HG02678 (cell line): ENCODE measurements around the gene GALK2.

Source experiments
- ATAC-seq: cut with Tn5 transposase; IDR thresholded peaks from one replicate; pipeline ENCODE4 v1.9.1; 2021; ENCODE audit warnings: mild to moderate bottlenecking, moderate library complexity; ENCODE audit not compliant: unreplicated experiment

GALK2 gene

DNA sequence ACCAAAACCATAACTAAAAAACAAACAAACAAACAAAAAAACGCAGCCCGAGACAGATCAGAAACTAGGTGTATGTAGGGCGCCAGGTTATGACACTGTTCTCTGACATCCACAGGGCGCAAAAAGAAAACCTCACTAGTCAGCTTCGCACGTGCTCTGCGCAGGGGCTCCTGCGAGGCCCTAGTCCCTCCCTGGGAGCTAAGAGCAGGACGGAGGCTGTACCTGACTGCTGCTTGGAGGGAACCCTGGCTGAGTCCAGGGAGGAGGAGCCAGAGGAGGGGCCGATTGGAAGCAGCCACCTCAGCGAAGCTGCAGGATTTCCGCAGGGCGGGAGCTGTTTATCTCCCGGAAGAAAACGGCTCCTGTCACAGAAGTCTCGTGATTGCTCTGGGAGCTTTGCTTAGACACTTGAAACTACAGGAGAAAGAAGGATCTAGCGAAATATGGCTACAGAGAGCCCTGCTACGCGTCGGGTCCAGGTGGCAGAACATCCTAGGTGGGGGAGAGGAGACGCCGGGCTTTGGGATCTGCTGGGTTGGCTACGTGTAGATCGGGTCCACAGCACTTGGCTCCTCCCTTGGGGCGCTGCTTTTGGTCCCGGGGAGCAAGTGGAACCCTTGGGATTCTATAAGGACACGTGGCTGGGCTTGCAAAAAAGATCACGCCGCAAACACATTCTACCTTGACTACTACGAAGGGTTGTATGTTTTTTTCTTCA lies at the start of gene GALK2:
Gene GALK2, plus strand, starts transcription at position 368 of the 718 bp plus-strand sequence. Its CDS starts 76 bp downstream, at position 444.
- ATAC-seq, result peak; percentile 97

DNA sequence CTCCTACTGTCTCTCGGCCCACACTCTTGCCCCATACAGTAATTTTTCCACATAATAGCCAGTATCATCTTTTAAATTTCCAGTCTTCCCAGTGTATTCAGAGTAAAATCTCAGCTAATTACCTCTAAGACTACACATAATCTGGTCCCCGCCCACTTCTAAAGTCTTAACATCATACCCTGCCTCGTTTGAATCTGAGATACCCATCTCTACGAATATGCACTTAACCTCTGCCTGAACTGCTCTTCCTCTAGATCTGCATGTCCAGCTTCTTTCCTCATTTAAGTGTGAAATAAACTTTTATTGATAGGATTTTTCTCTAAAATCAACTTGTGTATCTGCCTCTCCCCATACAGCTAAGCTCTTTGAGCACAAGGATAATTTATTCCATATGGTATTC lies 49.2 kb upstream of the GALK2 start:
- ATAC-seq, result no peak

DNA sequence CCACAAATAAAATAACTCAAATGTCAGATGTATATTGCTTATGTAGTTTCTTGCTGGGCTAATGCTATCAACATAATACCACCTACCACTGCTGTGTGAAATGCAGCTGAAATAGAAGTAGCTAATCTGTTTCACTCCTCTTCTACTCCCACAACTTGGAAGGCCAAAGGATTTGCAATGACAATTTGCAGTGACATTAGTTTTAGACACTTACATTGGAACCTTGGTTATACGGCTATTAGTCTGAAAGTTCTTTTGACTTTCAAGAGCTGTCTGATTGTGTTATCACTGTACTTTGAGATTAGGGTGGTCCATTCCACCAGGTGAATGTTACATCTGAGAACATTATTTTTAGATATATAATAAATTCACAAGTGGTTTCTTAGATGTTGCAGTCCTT lies 48.1 kb upstream of the GALK2 start:
- ATAC-seq, result no peak

- ATAC-seq, result no peak
Measured at GRCh38 chr15:49122541-49123062, 47.4 kb upstream of the GALK2 start.

DNA sequence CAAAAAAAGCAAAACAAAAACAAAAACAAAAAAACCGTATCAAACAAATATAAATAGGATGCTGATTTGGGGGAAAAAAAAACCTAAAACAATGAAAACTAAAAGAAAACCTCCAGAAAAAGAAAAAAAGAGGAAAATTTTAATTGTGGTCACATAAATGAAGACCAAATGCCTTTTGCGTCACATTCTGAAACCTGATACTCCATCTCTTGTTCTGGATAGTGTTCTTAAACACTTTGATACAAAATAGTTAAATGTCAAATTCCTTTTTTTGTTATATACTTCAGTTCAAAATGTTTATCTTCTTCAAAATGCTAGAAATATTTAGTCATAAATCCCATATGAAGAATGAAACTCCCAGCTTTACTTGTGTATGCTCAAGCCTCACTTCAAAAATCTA lies 45.7 kb upstream of the GALK2 start:
- no peak for ATAC-seq

DNA sequence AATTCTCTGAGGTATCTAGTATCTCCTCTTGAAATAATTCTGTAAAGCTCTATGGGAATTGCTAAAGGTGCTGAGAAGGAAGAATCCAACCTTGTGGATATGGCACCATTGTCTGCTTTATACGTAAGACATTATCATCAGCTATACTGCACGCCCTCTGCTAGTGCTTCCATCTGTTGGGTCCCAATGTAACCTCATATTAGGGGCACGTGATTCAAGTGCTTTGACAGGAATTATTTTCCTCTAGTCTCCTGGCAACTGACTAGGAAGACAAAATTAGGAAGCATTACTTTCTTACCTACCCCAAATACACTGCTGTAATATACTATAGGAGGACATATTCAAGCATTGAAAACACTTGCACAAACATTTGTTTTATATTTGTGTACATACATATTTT lies 38.6 kb upstream of the GALK2 start:
- ATAC-seq, result no peak

GRCh38 chr15:49134683-49135341 lies 35.2 kb upstream of the GALK2 start:
- ATAC-seq, result no peak

DNA sequence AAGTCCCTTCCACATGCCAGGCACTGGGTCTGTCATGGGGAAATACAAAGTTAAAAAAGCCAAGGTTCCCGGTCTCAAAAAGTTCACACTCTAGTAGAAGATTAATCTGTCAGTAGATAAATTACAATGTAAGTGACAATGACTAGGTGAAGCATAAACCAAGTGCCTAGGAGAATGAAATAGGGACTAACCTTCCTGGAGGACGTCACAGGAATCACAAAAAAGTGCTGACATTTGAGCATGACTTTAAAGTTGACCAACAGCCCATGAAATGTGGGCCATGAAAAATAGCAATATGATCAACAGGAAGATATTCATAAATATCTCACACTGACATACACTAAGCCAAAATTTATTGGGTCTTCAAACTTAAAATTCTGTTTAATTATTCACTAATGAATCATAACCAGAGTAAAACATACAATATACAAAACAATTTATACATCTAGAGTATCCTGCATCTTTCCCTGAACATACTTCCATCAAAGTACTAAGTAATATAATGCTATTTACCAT lies 34.6 kb upstream of the GALK2 start:
- no peak for ATAC-seq

GRCh38 chr15:49135911-49136310 lies 34.1 kb upstream of the GALK2 start:
- no peak for ATAC-seq

- no peak for ATAC-seq
Measured at GRCh38 chr15:49137861-49138260, 32.2 kb upstream of the GALK2 start.

GRCh38 chr15:49145651-49146609 lies 24.1 kb upstream of the GALK2 start:
- no peak for ATAC-seq

DNA sequence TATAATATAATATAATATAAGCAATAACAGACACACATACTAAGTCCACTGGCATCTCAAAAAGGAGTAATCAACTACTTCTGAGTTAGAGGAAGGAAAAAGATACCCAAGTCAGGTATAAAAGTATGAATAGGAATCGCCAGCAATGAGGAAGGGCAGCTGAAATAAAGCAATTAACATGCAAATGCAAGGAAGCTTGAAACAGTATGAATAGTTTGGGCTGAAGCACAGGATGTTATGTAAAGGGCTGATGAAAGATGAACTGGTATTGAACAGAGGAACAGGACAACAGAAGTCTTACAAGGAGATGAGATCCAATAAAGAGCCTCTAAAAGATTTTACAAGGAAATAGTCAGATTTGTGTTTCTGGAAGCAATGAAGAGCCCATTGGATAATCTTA lies 21.7 kb upstream of the GALK2 start:
- no peak for ATAC-seq

- ATAC-seq, result no peak
Measured at GRCh38 chr15:49148727-49149126, 21.3 kb upstream of the GALK2 start.

- ATAC-seq, result no peak
Measured at GRCh38 chr15:49151831-49152230, 18.2 kb upstream of the GALK2 start.

DNA sequence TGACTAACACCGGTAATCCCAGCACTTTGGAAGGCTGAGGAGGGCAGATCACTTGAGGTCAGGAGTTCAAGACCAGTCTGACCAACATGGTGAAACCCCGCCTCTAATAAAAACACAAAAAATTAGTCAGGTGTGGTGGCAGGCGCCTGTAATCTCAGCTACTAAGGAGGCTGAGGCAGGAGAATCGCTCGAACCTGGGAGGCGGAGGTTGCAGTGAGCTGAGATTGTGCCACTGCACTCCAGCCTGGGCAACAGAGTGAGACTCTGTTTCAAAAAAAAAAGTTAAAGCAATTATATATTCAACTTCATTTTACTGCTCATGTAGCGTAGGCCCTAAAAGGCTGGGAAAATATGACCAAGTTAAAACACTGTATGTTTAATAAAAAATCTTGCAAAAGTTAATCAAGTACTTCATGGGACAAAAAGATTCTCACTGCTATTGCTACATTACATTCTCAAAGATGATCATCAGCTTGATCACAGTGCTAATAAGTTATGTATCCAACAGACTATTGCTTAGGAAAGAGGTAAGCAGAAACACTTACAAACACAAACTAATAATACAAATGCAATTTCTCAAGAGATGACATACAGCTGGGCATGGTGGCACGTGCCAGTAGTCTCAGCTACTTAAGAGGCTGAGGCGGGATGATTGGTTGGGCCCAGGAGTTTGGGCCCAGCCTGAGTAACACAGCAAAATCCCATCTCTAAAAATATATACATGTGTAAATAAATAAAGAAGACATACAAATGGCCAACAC lies 17.3 kb upstream of the GALK2 start:
- no peak for ATAC-seq

GRCh38 chr15:49154359-49154758 lies 15.7 kb upstream of the GALK2 start:
- ATAC-seq, result no peak

DNA sequence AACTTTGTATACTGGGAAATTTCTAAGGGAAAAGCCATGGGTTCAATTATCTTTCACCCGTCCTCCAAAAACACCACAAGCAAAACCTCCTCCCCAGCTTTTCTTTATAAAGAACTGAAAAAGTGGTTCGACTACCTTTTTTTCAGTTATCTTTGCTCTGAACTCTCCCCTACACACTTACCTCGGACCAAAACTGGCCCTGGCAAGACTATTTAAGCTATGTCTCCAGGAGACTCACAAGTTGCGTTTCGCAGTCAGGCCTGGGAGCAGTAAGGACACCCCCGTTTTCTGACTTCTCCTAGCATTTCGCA lies 15.3 kb upstream of the GALK2 start:
- ATAC-seq, result peak; percentile 0

DNA sequence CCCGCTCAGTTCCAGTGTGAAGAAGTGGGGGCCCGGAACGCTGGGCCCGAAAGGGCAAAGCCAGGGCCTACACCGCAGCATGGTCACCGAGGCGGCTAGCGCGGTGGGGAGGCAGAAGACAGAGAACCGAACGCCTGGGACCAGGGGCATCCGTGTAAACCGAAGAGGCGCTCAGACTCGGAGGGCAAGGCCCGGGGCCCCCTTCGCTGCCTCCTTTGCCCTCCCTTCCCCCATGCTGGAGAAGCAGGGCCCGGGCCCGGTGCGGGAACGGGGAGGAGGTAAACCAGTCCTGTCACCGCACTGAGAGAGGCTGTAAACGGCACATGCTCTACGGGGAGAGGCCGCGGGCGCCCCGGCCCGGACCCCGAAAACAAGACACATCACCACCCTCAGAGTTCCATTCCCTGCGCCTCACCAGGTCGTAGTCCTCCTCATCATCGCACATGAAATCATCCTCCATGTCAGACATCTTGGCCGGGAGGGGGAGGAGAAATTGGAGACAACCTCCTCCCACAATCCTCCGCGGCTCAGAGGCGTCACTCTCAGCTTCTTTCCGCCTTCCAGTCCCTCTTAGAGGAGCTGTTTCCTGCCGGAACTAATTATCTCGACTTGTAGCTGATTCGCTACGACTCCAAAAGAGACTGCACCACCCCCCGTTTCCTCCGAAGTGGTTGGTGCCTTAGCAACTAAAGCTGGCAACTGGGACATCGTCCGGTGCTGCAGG lies 14.8 kb upstream of the GALK2 start, which contains the start of gene COPS2:
Gene COPS2, minus strand, starts transcription at position 490 of the 724 bp plus-strand sequence. Its CDS starts 21 bp downstream, at position 469.
- peak; percentile 92 for ATAC-seq

GRCh38 chr15:49155834-49156627 lies 14.0 kb upstream of the GALK2 start:
- ATAC-seq, result peak; percentile 28
